GM23338 (cell line): Measurements from ENCODE around the gene PAIP2. TPM values are rescaled to one million over a fixed set of nuclear protein-coding genes. Genes with fewer than 3 reads are reported as not detected.

Experiments used
- ATAC-seq: fragments of 200-7000 bp; cut with Tn5 transposase; 3 replicates; pipeline ENCODE4 v1.9.1; 2020
- DNase-seq: peaks from one replicate; pipeline ENCODE4 v3.0.0-alpha.2; 2015; ENCODE audit warnings: low spot score
- H2AFZ ChIP-seq: fragments of 200-600 bp; sonication (generic); 2 replicates; pipeline ENCODE4 v1.8.0; 2016; ENCODE audit warnings: antibody characterized with exemption, mild to moderate bottlenecking, moderate library complexity
- H3F3A ChIP-seq: fragments of 200-600 bp; sonication (generic); replicated peaks from 2 replicates; pipeline ENCODE4 v1.8.0; 2017; ENCODE audit warnings: antibody characterized with exemption, mixed run types, low read depth
- H3K27ac ChIP-seq: fragments of 200-600 bp; sonication (generic); 2 replicates; pipeline ENCODE4 v1.6.1; 2016; ENCODE audit warnings: low read depth
- H3K27me3 ChIP-seq: fragments of 200-600 bp; sonication (generic); 2 replicates; pipeline ENCODE4 v1.8.0; 2016; ENCODE audit warnings: mild to moderate bottlenecking, mixed run types, moderate library complexity; ENCODE audit not compliant: insufficient read depth
- H3K36me3 ChIP-seq: fragments of 200-600 bp; sonication (generic); 2 replicates; pipeline ENCODE4 v1.8.0; 2016; ENCODE audit warnings: mild to moderate bottlenecking; ENCODE audit not compliant: insufficient read depth
- H3K4me1 ChIP-seq: fragments of 200-600 bp; sonication (generic); 2 replicates; pipeline ENCODE4 v1.8.0; 2016; ENCODE audit warnings: mild to moderate bottlenecking, moderate library complexity; ENCODE audit not compliant: insufficient read depth
- H3K4me2 ChIP-seq: fragments of 200-600 bp; sonication (generic); 2 replicates; pipeline ENCODE4 v1.7.1; 2017; ENCODE audit warnings: mixed run types
- H3K4me3 ChIP-seq: fragments of 200-600 bp; sonication (generic); 2 replicates; pipeline ENCODE4 v1.6.1; 2016; ENCODE audit warnings: mixed run types
- H3K79me2 ChIP-seq: fragments of 200-600 bp; sonication (generic); replicated peaks from 2 replicates; pipeline ENCODE4 v1.8.0; 2017; ENCODE audit warnings: mild to moderate bottlenecking; ENCODE audit not compliant: insufficient read depth
- H3K9me2 ChIP-seq: fragments of 200-600 bp; sonication (generic); 2 replicates; pipeline ENCODE4 v1.8.0; 2017; ENCODE audit not compliant: insufficient read depth
- H4K20me1 ChIP-seq: fragments of 200-600 bp; sonication (generic); replicated peaks from 2 replicates; pipeline ENCODE4 v1.8.0; 2017; ENCODE audit warnings: mild to moderate bottlenecking; ENCODE audit not compliant: insufficient read depth
- H3K27ac Mint-ChIP-seq: 2 replicates; pipeline ENCODE4 v1.8.0; 2020; ENCODE audit warnings: inconsistent platforms, mild to moderate bottlenecking, moderate library complexity, mixed read lengths
- H3K27me3 Mint-ChIP-seq: 3 replicates; pipeline ENCODE4 v1.8.0; 2022; ENCODE audit warnings: low read depth, mild to moderate bottlenecking, moderate library complexity, mixed read lengths, inconsistent platforms; ENCODE audit not compliant: insufficient read depth, poor library complexity
- H3K36me3 Mint-ChIP-seq: 3 replicates; pipeline ENCODE4 v1.8.0; 2021; ENCODE audit warnings: low read depth, mild to moderate bottlenecking, inconsistent platforms, moderate library complexity, mixed read lengths
- H3K4me1 Mint-ChIP-seq: 3 replicates; pipeline ENCODE4 v1.8.0; 2020; ENCODE audit warnings: mild to moderate bottlenecking, inconsistent platforms, mixed read lengths
- H3K4me3 Mint-ChIP-seq: 3 replicates; pipeline ENCODE4 v1.8.0; 2021; ENCODE audit warnings: moderate library complexity, mild to moderate bottlenecking, inconsistent platforms, mixed read lengths
- H3K9me3 Mint-ChIP-seq: 3 replicates; pipeline ENCODE4 v1.8.0; 2020; ENCODE audit warnings: moderate library complexity, mild to moderate bottlenecking, inconsistent platforms, mixed read lengths
- CREB1 ChIP-seq: fragments of 250-450 bp; sonication (Bioruptor Pico); IDR thresholded peaks from 2 replicates; pipeline ENCODE4 v1.5.0; 2020; ENCODE audit warnings: low read depth, mild to moderate bottlenecking, moderate library complexity
- EZH2 ChIP-seq: fragments of 200-600 bp; sonication (generic); IDR thresholded peaks from one replicate; pipeline ENCODE4 v1.8.0; 2017; ENCODE audit warnings: antibody characterized with exemption, mild to moderate bottlenecking, low read depth; ENCODE audit not compliant: unreplicated experiment
- JUNB ChIP-seq: IDR thresholded peaks from one replicate; pipeline ENCODE4 v1.6.1; 2016; ENCODE audit warnings: antibody characterized with exemption; ENCODE audit not compliant: unreplicated experiment
- NANOG ChIP-seq: IDR thresholded peaks from 2 replicates; pipeline ENCODE4 v1.6.1; 2016; ENCODE audit warnings: antibody characterized with exemption, borderline replicate concordance
- STAT1 ChIP-seq: IDR thresholded peaks from one replicate; pipeline ENCODE4 v1.6.1; 2016; ENCODE audit warnings: antibody characterized with exemption; ENCODE audit not compliant: unreplicated experiment
- ZNF114 ChIP-seq: fragments of 250-450 bp; sonication (Bioruptor Pico); IDR thresholded peaks from 2 replicates; pipeline ENCODE4 v1.5.0; 2020; ENCODE audit warnings: mild to moderate bottlenecking, moderate library complexity
- ZNF331 ChIP-seq: fragments of 250-450 bp; sonication (Bioruptor Pico); IDR thresholded peaks from 2 replicates; pipeline ENCODE4 v1.5.0; 2020; ENCODE audit warnings: low read depth, mild to moderate bottlenecking, moderate library complexity
- polyA plus RNA-seq: library from polyadenylated mRNA; unstranded; fragments of >200 nt; fragmentation: Nextera tagmentation; extraction: Ambion mirVana; gene quantifications from 2 replicates; pipeline ENCODE4 v1.2.1, GENCODE V29; 2016
- total RNA-seq: library from RNA; depleted of rRNA; stranded (reverse); fragments of >200 nt; shearing (Covaris generic); gene quantifications from 2 replicates; pipeline ENCODE4 v1.2.3, GENCODE V29; 2014
- TF ChIP-seq, protein P1 (sequence below), 2 experiments: fragments of 200-600 bp in 1 of 2; sonication (generic) in 1 of 2; conservative IDR thresholded peaks; 2 replicates each; pipeline versions ENCODE4 v1.5.1 to v1.6.1; 2016 to 2017; ENCODE audit warnings: antibody characterized with exemption in 2 of 2, low read depth in 2 of 2, mild to moderate bottlenecking in 2 of 2, moderate library complexity in 1 of 2
- TF ChIP-seq, protein P2 (sequence below): IDR thresholded peaks from one replicate; pipeline ENCODE4 v1.6.1; 2018; ENCODE audit warnings: antibody characterized with exemption; ENCODE audit not compliant: unreplicated experiment
- TF ChIP-seq, protein P3 (sequence below): fragments of 250-450 bp; sonication (Bioruptor Pico); IDR thresholded peaks from 2 replicates; pipeline ENCODE4 v1.5.0; 2020; ENCODE audit warnings: mild to moderate bottlenecking, moderate library complexity
- TF ChIP-seq, protein P4 (sequence below): IDR thresholded peaks from 2 replicates; pipeline ENCODE4 v1.6.1; 2016; ENCODE audit warnings: antibody characterized with exemption

Gene PAIP2
- total and polyA plus RNA-seq, 2 experiments from 2014 or later: 132 to 277 TPM

DNA sequence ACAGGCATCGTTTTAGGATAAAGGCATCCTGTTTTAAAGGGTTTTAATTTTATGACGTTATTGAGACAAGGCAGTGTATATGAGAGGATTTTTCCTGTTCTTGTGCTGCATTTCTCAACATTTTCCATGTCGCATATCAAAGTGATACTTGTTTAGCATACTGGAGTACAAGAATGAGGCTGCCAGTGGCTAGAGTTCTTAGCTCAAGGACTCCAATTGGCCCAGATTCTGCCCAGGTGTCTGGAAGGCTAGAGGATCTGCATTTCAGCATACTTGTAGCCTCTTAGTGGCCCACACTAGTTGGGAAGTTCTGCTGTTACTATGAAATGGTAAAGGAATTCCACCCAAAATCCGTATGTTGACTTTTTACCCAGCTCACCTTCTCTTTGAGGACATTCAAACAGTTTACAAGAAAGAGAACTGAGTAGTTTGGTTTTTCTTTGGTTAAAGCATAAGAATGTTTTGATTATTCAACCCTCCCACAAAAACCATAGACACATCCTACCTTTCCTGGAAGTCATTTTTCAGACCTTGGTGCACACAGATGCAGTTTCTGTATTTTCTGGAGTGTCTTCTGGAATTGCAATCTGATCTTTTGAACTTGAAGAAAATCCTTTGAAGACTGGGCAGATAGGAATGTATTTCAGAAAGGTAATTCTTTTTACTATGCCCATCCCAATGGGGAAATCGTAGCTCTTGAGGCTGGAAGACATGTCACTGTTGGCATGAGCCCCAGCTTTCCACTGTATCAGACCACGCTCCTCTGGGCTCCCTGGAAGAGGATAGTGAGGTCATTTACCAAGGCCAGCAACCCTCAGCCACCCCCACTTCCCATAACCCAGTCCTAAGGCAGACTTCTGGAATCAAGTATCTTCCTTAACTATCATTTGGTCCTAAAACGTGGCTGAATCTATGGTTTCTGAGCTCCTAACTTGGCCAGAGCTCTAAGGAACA, 30.1 kb downstream of the PAIP2 start:
- H3K27me3 Mint-ChIP-seq: peaks cover 2% of the 10 kb centered on the region
- H3K27ac ChIP-seq: no peak overlapping the region; the same call in 1 of the 2 replicates

More for the DNA sequence above, 30.1 kb downstream of the PAIP2 start:
- Histone ChIP-seq H4K20me1 (peaks cover 7% of the 10 kb centered on the region; the same call in 1 of the 2 replicates), H3K79me2 (no peaks in the 10 kb centered on the region), H3K36me3 (peaks cover 40% of the 10 kb centered on the region), H3K27me3 (no peaks in the 10 kb centered on the region), H3F3A (peaks cover 16% of the 10 kb centered on the region), H3K9me2 (no peaks in the 10 kb centered on the region), H2AFZ (no peak overlapping the region), H3K4me2 (no peak overlapping the region), H3K4me3 (no peak overlapping the region), H3K4me1 (no peaks in the 10 kb centered on the region)
- no peak for DNase-seq
- Mint-ChIP-seq H3K36me3 (peaks cover 48% of the 10 kb centered on the region), H3K27ac (no peak overlapping the region), H3K4me3 (no peak overlapping the region), H3K9me3 (no peaks in the 10 kb centered on the region), H3K4me1 (no peaks in the 10 kb centered on the region; the same call in 2 of the 3 replicates)
- ATAC-seq: no peak
- TF ChIP-seq, protein P1, sequence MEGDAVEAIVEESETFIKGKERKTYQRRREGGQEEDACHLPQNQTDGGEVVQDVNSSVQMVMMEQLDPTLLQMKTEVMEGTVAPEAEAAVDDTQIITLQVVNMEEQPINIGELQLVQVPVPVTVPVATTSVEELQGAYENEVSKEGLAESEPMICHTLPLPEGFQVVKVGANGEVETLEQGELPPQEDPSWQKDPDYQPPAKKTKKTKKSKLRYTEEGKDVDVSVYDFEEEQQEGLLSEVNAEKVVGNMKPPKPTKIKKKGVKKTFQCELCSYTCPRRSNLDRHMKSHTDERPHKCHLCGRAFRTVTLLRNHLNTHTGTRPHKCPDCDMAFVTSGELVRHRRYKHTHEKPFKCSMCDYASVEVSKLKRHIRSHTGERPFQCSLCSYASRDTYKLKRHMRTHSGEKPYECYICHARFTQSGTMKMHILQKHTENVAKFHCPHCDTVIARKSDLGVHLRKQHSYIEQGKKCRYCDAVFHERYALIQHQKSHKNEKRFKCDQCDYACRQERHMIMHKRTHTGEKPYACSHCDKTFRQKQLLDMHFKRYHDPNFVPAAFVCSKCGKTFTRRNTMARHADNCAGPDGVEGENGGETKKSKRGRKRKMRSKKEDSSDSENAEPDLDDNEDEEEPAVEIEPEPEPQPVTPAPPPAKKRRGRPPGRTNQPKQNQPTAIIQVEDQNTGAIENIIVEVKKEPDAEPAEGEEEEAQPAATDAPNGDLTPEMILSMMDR (conservative IDR thresholded peaks at IDR 0.05; ENCODE audit: low read depth in 2 of 2): no peak
- TF ChIP-seq, protein P2, sequence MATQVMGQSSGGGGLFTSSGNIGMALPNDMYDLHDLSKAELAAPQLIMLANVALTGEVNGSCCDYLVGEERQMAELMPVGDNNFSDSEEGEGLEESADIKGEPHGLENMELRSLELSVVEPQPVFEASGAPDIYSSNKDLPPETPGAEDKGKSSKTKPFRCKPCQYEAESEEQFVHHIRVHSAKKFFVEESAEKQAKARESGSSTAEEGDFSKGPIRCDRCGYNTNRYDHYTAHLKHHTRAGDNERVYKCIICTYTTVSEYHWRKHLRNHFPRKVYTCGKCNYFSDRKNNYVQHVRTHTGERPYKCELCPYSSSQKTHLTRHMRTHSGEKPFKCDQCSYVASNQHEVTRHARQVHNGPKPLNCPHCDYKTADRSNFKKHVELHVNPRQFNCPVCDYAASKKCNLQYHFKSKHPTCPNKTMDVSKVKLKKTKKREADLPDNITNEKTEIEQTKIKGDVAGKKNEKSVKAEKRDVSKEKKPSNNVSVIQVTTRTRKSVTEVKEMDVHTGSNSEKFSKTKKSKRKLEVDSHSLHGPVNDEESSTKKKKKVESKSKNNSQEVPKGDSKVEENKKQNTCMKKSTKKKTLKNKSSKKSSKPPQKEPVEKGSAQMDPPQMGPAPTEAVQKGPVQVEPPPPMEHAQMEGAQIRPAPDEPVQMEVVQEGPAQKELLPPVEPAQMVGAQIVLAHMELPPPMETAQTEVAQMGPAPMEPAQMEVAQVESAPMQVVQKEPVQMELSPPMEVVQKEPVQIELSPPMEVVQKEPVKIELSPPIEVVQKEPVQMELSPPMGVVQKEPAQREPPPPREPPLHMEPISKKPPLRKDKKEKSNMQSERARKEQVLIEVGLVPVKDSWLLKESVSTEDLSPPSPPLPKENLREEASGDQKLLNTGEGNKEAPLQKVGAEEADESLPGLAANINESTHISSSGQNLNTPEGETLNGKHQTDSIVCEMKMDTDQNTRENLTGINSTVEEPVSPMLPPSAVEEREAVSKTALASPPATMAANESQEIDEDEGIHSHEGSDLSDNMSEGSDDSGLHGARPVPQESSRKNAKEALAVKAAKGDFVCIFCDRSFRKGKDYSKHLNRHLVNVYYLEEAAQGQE: no peak
- no peak for TF ChIP-seq ZNF331 (CRISPR knock-in tag)
- TF ChIP-seq NANOG: no peak
- TF ChIP-seq ZNF114: no peak
- no peak for TF ChIP-seq STAT1
- TF ChIP-seq, protein P3, sequence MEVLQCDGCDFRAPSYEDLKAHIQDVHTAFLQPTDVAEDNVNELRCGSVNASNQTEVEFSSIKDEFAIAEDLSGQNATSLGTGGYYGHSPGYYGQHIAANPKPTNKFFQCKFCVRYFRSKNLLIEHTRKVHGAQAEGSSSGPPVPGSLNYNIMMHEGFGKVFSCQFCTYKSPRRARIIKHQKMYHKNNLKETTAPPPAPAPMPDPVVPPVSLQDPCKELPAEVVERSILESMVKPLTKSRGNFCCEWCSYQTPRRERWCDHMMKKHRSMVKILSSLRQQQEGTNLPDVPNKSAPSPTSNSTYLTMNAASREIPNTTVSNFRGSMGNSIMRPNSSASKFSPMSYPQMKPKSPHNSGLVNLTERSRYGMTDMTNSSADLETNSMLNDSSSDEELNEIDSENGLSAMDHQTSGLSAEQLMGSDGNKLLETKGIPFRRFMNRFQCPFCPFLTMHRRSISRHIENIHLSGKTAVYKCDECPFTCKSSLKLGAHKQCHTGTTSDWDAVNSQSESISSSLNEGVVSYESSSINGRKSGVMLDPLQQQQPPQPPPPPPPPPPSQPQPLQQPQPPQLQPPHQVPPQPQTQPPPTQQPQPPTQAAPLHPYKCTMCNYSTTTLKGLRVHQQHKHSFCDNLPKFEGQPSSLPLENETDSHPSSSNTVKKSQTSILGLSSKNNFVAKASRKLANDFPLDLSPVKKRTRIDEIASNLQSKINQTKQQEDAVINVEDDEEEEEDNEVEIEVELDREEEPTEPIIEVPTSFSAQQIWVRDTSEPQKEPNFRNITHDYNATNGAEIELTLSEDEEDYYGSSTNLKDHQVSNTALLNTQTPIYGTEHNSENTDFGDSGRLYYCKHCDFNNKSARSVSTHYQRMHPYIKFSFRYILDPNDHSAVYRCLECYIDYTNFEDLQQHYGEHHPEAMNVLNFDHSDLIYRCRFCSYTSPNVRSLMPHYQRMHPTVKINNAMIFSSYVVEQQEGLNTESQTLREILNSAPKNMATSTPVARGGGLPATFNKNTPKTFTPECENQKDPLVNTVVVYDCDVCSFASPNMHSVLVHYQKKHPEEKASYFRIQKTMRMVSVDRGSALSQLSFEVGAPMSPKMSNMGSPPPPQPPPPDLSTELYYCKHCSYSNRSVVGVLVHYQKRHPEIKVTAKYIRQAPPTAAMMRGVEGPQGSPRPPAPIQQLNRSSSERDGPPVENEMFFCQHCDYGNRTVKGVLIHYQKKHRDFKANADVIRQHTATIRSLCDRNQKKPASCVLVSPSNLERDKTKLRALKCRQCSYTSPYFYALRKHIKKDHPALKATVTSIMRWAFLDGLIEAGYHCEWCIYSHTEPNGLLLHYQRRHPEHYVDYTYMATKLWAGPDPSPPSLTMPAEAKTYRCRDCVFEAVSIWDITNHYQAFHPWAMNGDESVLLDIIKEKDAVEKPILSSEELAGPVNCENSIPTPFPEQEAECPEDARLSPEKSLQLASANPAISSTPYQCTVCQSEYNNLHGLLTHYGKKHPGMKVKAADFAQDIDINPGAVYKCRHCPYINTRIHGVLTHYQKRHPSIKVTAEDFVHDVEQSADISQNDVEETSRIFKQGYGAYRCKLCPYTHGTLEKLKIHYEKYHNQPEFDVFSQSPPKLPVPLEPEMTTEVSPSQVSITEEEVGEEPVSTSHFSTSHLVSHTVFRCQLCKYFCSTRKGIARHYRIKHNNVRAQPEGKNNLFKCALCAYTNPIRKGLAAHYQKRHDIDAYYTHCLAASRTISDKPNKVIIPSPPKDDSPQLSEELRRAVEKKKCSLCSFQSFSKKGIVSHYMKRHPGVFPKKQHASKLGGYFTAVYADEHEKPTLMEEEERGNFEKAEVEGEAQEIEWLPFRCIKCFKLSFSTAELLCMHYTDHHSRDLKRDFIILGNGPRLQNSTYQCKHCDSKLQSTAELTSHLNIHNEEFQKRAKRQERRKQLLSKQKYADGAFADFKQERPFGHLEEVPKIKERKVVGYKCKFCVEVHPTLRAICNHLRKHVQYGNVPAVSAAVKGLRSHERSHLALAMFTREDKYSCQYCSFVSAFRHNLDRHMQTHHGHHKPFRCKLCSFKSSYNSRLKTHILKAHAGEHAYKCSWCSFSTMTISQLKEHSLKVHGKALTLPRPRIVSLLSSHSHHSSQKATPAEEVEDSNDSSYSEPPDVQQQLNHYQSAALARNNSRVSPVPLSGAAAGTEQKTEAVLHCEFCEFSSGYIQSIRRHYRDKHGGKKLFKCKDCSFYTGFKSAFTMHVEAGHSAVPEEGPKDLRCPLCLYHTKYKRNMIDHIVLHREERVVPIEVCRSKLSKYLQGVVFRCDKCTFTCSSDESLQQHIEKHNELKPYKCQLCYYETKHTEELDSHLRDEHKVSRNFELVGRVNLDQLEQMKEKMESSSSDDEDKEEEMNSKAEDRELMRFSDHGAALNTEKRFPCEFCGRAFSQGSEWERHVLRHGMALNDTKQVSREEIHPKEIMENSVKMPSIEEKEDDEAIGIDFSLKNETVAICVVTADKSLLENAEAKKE (CRISPR knock-in tag): no peak
- no peak for TF ChIP-seq EZH2
- TF ChIP-seq, protein P4, sequence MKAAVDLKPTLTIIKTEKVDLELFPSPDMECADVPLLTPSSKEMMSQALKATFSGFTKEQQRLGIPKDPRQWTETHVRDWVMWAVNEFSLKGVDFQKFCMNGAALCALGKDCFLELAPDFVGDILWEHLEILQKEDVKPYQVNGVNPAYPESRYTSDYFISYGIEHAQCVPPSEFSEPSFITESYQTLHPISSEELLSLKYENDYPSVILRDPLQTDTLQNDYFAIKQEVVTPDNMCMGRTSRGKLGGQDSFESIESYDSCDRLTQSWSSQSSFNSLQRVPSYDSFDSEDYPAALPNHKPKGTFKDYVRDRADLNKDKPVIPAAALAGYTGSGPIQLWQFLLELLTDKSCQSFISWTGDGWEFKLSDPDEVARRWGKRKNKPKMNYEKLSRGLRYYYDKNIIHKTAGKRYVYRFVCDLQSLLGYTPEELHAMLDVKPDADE: no peak
- TF ChIP-seq CREB1 (CRISPR knock-in tag): no peak
- TF ChIP-seq JUNB: no peak
